Measurements from ENCODE around the gene SUN2. TPM values are rescaled to one million over a fixed set of nuclear protein-coding genes. Genes with fewer than 3 reads are reported as not detected.

Gene SUN2
- total and polyA plus RNA-seq, 7 donors = 57.6 to 152 (median 101) TPM

- peaks cover 0 to 12% of the 10 kb centered on the region in 2 donors for H3K36me3 ChIP-seq (ENCODE audit: insufficient read depth in 1 of 2, low read depth in 1 of 2)
- 45 to 49% (median 46%) methylated on average over 16 of the region's 16 CpGs for WGBS, 3 donors
- H3K9me3 ChIP-seq = no peaks in the 10 kb centered on the region
- DNase-seq = no peak
- no peaks in the 10 kb centered on the region for H3K27me3 ChIP-seq (ENCODE audit: insufficient read depth in 3 of 3, low read length in 2 of 3)
- peaks cover 13% of the 10 kb centered on the region for H3K4me1 ChIP-seq
- H3K27ac ChIP-seq = peak overlapping the region; percentile 63
- no peak for TF ChIP-seq CTCF (IDR thresholded peaks at IDR 0.05)
- intact Hi-C loops (cut with DNase I) = no loop called here
- H3K4me3 ChIP-seq = no peak overlapping the region
- ATAC-seq = peak; percentile 82 to 92 (median 84)
Measured at GRCh38 chr22:38788021-38788816, 32.4 kb upstream of the SUN2 start.

GRCh38 chr22:38786631-38787030 is 30.8 kb upstream of the SUN2 start:
- ATAC-seq = no peak
- Histone ChIP-seq H3K27me3 (ENCODE audit: insufficient read depth in 3 of 3, low read length in 2 of 3) (no peaks in the 10 kb centered on the region), H3K27ac (no peak overlapping the region), H3K4me3 (no peak overlapping the region), H3K36me3 (ENCODE audit: insufficient read depth in 1 of 2, low read depth in 1 of 2) (peaks cover 0 to 12% of the 10 kb centered on the region in 2 donors), H3K4me1 (peaks cover 13% of the 10 kb centered on the region), H3K9me3 (no peaks in the 10 kb centered on the region)
- intact Hi-C loops (cut with DNase I) = no loop called here
- 75 to 87% (median 83%) methylated on average over 3 of the region's 3 CpGs for WGBS, 3 donors
- no peak for TF ChIP-seq CTCF (IDR thresholded peaks at IDR 0.05)
- DNase-seq = peak in 1 of 2 donors; percentile 28

GRCh38 chr22:38784856-38785255 is 29.1 kb upstream of the SUN2 start:
- H3K9me3 ChIP-seq = no peaks in the 10 kb centered on the region
- 90 to 97% (median 93%) methylated on average over 5 of the region's 5 CpGs for WGBS, 3 donors
- DNase-seq (no peak), ATAC-seq (no peak)
- intact Hi-C loops (cut with DNase I) = no loop called here
- peaks cover 13% of the 10 kb centered on the region for H3K4me1 ChIP-seq
- H3K27me3 ChIP-seq (ENCODE audit: insufficient read depth in 3 of 3, low read length in 2 of 3) = no peaks in the 10 kb centered on the region
- H3K36me3 ChIP-seq (ENCODE audit: insufficient read depth in 1 of 2, low read depth in 1 of 2) = peaks cover 0 to 10% of the 10 kb centered on the region in 2 donors
- no peak for TF ChIP-seq CTCF (IDR thresholded peaks at IDR 0.05)
- no peak overlapping the region for H3K27ac ChIP-seq
- no peak overlapping the region for H3K4me3 ChIP-seq

GRCh38 chr22:38784035-38784434 is 28.2 kb upstream of the SUN2 start:
- Histone ChIP-seq H3K4me3 (no peak overlapping the region), H3K27me3 (ENCODE audit: insufficient read depth in 3 of 3, low read length in 2 of 3) (no peaks in the 10 kb centered on the region), H3K4me1 (peaks cover 12% of the 10 kb centered on the region), H3K9me3 (no peaks in the 10 kb centered on the region), H3K27ac (no peak overlapping the region), H3K36me3 (ENCODE audit: insufficient read depth in 1 of 2, low read depth in 1 of 2) (peaks cover 0 to 18% of the 10 kb centered on the region in 2 donors)
- ATAC-seq (no peak), DNase-seq (no peak)
- 92 to 95% (median 94%) methylated on average over 15 of the region's 15 CpGs for WGBS, 3 donors
- intact Hi-C loops (cut with DNase I) = no loop called here
- TF ChIP-seq CTCF (IDR thresholded peaks at IDR 0.05) = no peak

Measured in psoas muscle (tissue), 8 donors.